Stimulated activated CD8-positive, alpha-beta memory T cell treated with anti-CD3 and anti-CD28 coated beads, Interleukin-2, amount 100 ng/mL, for 1 hour (primary cell): ENCODE data around the gene FYB1.
"Not testable (repeated sequence)": the region's sequence is repeated elsewhere in the genome, so short reads cannot be mapped to it uniquely, and the experiment has no call there.

Experiments used
- DNase-seq, 2 donors: peaks; one replicate each; pipeline ENCODE4 v3.0.0-alpha.2; 2020; ENCODE audit warnings: low read depth in 2 of 2

FYB1 gene

GRCh38 chr5:39226100-39226451 is 6.7 kb upstream of the FYB1 start:
- no peak for DNase-seq

GRCh38 chr5:39225405-39226099 is 6.2 kb upstream of the FYB1 start:
- no peak for DNase-seq

GRCh38 chr5:39224196-39224761 is 4.9 kb upstream of the FYB1 start:
- no peak for DNase-seq

- DNase-seq = no peak
Measured at GRCh38 chr5:39223565-39224156, 4.3 kb upstream of the FYB1 start.

GRCh38 chr5:39221671-39222070 is 2.3 kb upstream of the FYB1 start:
- DNase-seq = not testable (repeated sequence)

- no peak for DNase-seq
Measured at GRCh38 chr5:39220280-39221030, 1.1 kb upstream of the FYB1 start.

- no peak for DNase-seq
Measured at GRCh38 chr5:39218482-39219402, 621 bp downstream of the FYB1 start.

- DNase-seq = peak; percentile 55 to 58
Measured at GRCh38 chr5:39217365-39218281, 1.7 kb downstream of the FYB1 start.

- no peak for DNase-seq
Measured at GRCh38 chr5:39216631-39217030, 2.7 kb downstream of the FYB1 start.

GRCh38 chr5:39215857-39216256 is 3.5 kb downstream of the FYB1 start:
- no peak for DNase-seq

GRCh38 chr5:39214912-39215709 is 4.3 kb downstream of the FYB1 start:
- no peak for DNase-seq

- DNase-seq = no peak
Measured at GRCh38 chr5:39213447-39214207, 5.7 kb downstream of the FYB1 start.

- no peak for DNase-seq
Measured at GRCh38 chr5:39211773-39212172, 7.6 kb downstream of the FYB1 start.

- peak; percentile 48 to 54 for DNase-seq
Measured at GRCh38 chr5:39209924-39210323, 9.4 kb downstream of the FYB1 start.

- no peak for DNase-seq
Measured at GRCh38 chr5:39208471-39208870, 10.9 kb downstream of the FYB1 start.

- no peak for DNase-seq
Measured at GRCh38 chr5:39207345-39208045, 11.9 kb downstream of the FYB1 start.

GRCh38 chr5:39206630-39207321 is 12.6 kb downstream of the FYB1 start:
- DNase-seq = no peak

GRCh38 chr5:39205550-39205949 is 13.8 kb downstream of the FYB1 start:
- DNase-seq = no peak
